ACC112 (cell line): ENCODE results near the gene C19orf73.
A peak's percentile ranks its signal among the peaks of the same experiment; 100 is the strongest.

Experiments
- H2AFZ ChIP-seq: fragments of 200-600 bp; sonication (generic); one replicate; pipeline ENCODE4 v1.6.0; 2017; ENCODE audit warnings: antibody characterized with exemption, low read length; ENCODE audit not compliant: unreplicated experiment
- H3K27ac ChIP-seq: fragments of 200-600 bp; sonication (generic); 2 replicates; pipeline ENCODE4 v1.5.1; 2014; ENCODE audit warnings: low read depth, mild to moderate bottlenecking, antibody characterized with exemption, low read length, moderate library complexity
- H3K27me3 ChIP-seq: fragments of 200-600 bp; sonication (generic); 2 replicates; pipeline ENCODE4 v1.6.1; 2014; ENCODE audit warnings: mild to moderate bottlenecking, antibody characterized with exemption, low read length, moderate library complexity, mixed read lengths; ENCODE audit not compliant: insufficient read depth
- H3K36me3 ChIP-seq: fragments of 200-600 bp; sonication (generic); 2 replicates; pipeline ENCODE4 v1.6.1; 2016; ENCODE audit warnings: mild to moderate bottlenecking, antibody characterized with exemption, low read length, moderate library complexity, mixed read lengths; ENCODE audit not compliant: insufficient read depth
- H3K4me1 ChIP-seq: fragments of 200-600 bp; sonication (generic); one replicate; pipeline ENCODE4 v1.6.1; 2016; ENCODE audit warnings: low read length, mixed read lengths; ENCODE audit not compliant: insufficient read depth, unreplicated experiment, control insufficient read depth
- H3K4me3 ChIP-seq: fragments of 200-600 bp; sonication (generic); 2 replicates; pipeline ENCODE4 v1.5.1; 2014; ENCODE audit warnings: mild to moderate bottlenecking, low read depth, low read length
- H3K79me2 ChIP-seq: fragments of 200-600 bp; sonication (generic); one replicate; pipeline ENCODE4 v1.6.0; 2016; ENCODE audit warnings: low read length; ENCODE audit not compliant: control insufficient read depth, unreplicated experiment, insufficient read depth

The C19orf73 gene

GRCh38 chr19:49120325-49120683, 1.4 kb upstream of the C19orf73 start:
- H3K27ac ChIP-seq, result no peak overlapping the region
- no peak overlapping the region for H2AFZ ChIP-seq
- no peaks in the 10 kb centered on the region for H3K36me3 ChIP-seq
- peaks cover 8% of the 10 kb centered on the region for H3K27me3 ChIP-seq
- H3K79me2 ChIP-seq, result no peaks in the 10 kb centered on the region
- H3K4me3 ChIP-seq, result no peak overlapping the region
- H3K4me1 ChIP-seq, result no peaks in the 10 kb centered on the region

- no peaks in the 10 kb centered on the region for H3K79me2 ChIP-seq
- no peaks in the 10 kb centered on the region for H3K36me3 ChIP-seq
- H3K27me3 ChIP-seq, result peaks cover 8% of the 10 kb centered on the region
- peak within 1 kb of the TSS; percentile 64; the same call in 1 of the 2 replicates for H3K27ac ChIP-seq
- peak within 1 kb of the TSS; percentile 85 for H3K4me3 ChIP-seq
- no peaks in the 10 kb centered on the region for H3K4me1 ChIP-seq
- peak within 1 kb of the TSS; percentile 75 for H2AFZ ChIP-seq
Measured at GRCh38 chr19:49119411-49120324, 725 bp upstream of the C19orf73 start, which contains the start of gene PPFIA3. Gene PPFIA3 (plus strand): TSS chr19:49119544. CDS start chr19:49127874, 8,330 bp downstream.

GRCh38 chr19:49117677-49118564, 1.0 kb downstream of the C19orf73 start:
- peak overlapping the region; percentile 34 for H2AFZ ChIP-seq
- no peaks in the 10 kb centered on the region for H3K36me3 ChIP-seq
- peak overlapping the region; percentile 64; the same call in 1 of the 2 replicates for H3K27ac ChIP-seq
- H3K27me3 ChIP-seq, result peaks cover 8% of the 10 kb centered on the region
- peak overlapping the region; percentile 85 for H3K4me3 ChIP-seq
- H3K79me2 ChIP-seq, result no peaks in the 10 kb centered on the region
- H3K4me1 ChIP-seq, result no peaks in the 10 kb centered on the region

- H3K79me2 ChIP-seq, result no peaks in the 10 kb centered on the region
- H3K27ac ChIP-seq, result no peak overlapping the region
- H3K27me3 ChIP-seq, result peaks cover 8% of the 10 kb centered on the region
- H3K4me3 ChIP-seq, result no peak overlapping the region
- H2AFZ ChIP-seq, result no peak overlapping the region
- H3K36me3 ChIP-seq, result no peaks in the 10 kb centered on the region
- no peaks in the 10 kb centered on the region for H3K4me1 ChIP-seq
Measured at GRCh38 chr19:49116544-49116943, 2.4 kb downstream of the C19orf73 start.

- H3K27ac ChIP-seq, result no peak overlapping the region
Measured at GRCh38 chr19:49114630-49115363, 4.1 kb downstream of the C19orf73 start.

GRCh38 chr19:49113762-49114629, 4.9 kb downstream of the C19orf73 start, which contains the start of gene LIN7B:
Gene LIN7B (plus strand): TSS chr19:49114370. CDS start chr19:49114405, 35 bp downstream.
- no peak within 1 kb of the TSS for H3K27ac ChIP-seq
- H3K79me2 ChIP-seq, result no peaks in the 10 kb centered on the region
- H3K4me3 ChIP-seq, result peak within 1 kb of the TSS; percentile 85

More at GRCh38 chr19:49114630-49115363, 4.1 kb downstream of the C19orf73 start:
- H3K4me3 ChIP-seq, result peak overlapping the region; percentile 85
- no peaks in the 10 kb centered on the region for H3K36me3 ChIP-seq
- H3K27me3 ChIP-seq, result no peaks in the 10 kb centered on the region
- peak overlapping the region; percentile 38 for H2AFZ ChIP-seq
- H3K79me2 ChIP-seq, result no peaks in the 10 kb centered on the region
- peaks cover 8% of the 10 kb centered on the region for H3K4me1 ChIP-seq

GRCh38 chr19:49111218-49111998, 7.5 kb downstream of the C19orf73 start:
- Histone ChIP-seq H3K36me3 (no peaks in the 10 kb centered on the region), H3K4me1 (peaks cover 8% of the 10 kb centered on the region), H2AFZ (no peak overlapping the region), H3K27ac (no peak overlapping the region), H3K27me3 (no peaks in the 10 kb centered on the region), H3K79me2 (no peaks in the 10 kb centered on the region), H3K4me3 (no peak overlapping the region)

More at GRCh38 chr19:49113762-49114629, 4.9 kb downstream of the C19orf73 start, which contains the start of gene LIN7B:
- Histone ChIP-seq H2AFZ (peak within 1 kb of the TSS; percentile 38), H3K27me3 (no peaks in the 10 kb centered on the region), H3K4me1 (peaks cover 8% of the 10 kb centered on the region), H3K36me3 (no peaks in the 10 kb centered on the region)

- no peak overlapping the region for H3K4me3 ChIP-seq
- no peak overlapping the region for H2AFZ ChIP-seq
- peak overlapping the region; percentile 7; the same call in 1 of the 2 replicates for H3K27ac ChIP-seq
- 0 out of 2 replicates have a peak, but pooled peaks cover 2% of the 10 kb centered on the region for H3K36me3 ChIP-seq
- H3K79me2 ChIP-seq, result no peaks in the 10 kb centered on the region
- no peaks in the 10 kb centered on the region for H3K27me3 ChIP-seq
- peaks cover 8% of the 10 kb centered on the region for H3K4me1 ChIP-seq
Measured at GRCh38 chr19:49110567-49110966, 8.4 kb downstream of the C19orf73 start.
